Activated naive CD4-positive, alpha-beta T cell treated with anti-CD3 and anti-CD28 coated beads, Interleukin-2, amount 50 U/mL, for 16 hours (primary cell): ENCODE data around the gene PMPCA.

Experiments
- DNase-seq: peaks from one replicate; pipeline ENCODE4 v3.0.0-alpha.2; 2020

Gene PMPCA

DNA sequence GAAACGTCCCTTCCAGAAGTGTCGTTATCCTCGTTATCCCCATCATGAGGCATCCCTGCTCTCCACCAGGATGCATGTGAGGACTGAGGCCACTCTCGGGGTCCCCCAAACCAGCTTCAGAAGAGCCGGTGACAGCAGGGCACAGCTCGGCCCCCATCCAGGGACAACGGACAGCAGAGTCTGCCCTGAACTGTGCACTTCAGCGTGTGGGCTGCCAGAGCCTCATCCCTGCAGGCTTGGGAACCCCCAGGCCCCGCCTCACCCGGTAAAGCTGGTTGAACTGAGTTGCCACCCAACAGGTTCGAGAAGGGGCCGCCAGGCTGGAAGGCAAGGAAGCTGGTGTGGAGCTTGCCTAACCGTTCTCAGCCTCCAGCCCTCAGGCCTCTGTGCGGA lies 36.3 kb upstream of the PMPCA start:
- DNase-seq, result no peak

DNA sequence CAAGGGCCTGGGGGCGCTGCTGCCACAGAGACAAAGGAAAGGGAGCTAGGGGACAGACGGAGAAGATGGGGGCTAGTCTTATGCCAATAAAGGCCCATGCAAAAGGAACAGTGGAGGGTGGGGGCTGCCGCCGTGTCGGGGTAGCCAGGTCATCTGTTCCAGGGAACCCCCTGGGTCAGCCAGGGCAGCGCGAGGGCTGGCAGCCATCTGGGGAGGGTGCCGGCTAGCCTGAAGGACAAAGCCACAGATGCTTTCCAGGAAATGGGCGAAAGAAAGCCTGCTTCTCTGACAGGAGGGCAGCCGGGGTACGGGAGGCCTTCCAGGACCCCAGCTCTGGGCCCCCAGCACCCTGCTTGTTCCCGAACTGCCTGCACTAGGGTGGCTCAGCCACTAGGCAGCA lies 35.4 kb upstream of the PMPCA start:
- DNase-seq, result no peak

DNA sequence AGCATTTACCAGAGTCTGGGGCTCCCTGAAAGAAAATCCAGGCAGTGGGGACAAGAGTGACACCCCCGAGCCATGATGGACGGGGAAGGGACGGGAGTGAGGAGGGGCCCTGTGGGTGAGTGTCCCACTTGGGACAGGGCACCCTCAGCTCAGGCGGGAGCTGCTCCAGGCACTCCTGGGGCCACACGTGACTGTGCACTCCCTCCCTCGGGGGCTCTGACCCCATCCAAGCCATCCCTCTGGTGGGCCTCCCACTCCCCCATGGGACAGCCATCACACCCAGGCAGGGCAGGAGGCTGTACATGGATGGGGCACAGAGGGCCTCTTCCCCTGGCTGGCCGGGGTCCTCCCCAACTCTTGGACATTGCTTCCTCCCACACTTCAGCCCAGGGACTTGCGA lies 34.0 kb upstream of the PMPCA start:
- DNase-seq, result no peak

DNA sequence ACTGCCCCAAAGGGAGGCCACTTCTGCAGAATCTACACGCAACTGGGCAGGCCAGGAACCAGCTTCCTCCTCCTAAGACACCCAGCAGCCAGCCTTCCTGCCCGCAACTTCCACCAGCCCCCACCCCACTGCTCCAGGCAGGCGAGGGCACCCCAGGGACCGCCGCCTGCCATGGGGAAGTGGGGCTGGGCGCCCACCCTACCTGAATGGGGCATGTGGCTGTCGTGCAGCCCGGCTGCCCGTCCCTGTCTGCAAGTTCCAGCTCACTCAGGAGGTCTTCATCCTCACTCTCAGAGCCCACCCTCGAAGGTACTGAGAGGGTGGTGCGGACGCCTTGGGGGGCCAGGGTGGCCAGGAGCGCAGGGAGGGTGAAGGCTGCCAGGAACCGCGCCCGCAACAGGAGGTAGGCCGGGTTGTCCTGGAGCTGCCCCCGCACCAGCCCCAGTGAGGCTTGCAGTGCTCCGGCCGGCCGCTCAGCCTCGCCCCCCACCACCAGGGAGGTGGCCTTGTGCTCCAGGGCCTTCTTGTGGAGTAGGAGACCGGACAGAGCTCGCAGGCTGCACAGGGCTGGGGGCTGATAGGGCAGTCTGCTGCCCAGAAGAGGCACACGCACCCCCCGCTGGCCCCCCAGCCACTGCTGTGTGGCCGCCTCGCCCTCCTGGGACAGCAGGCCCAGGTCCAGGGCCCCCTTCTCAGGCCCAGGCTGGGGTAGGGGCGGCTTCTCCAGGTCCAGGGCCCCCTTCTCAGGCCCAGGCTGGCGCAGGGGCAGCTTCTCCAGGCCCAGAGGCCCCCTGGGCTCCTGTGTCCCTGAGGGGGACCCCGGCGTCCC lies 32.9 kb upstream of the PMPCA start:
- DNase-seq, result no peak

DNA sequence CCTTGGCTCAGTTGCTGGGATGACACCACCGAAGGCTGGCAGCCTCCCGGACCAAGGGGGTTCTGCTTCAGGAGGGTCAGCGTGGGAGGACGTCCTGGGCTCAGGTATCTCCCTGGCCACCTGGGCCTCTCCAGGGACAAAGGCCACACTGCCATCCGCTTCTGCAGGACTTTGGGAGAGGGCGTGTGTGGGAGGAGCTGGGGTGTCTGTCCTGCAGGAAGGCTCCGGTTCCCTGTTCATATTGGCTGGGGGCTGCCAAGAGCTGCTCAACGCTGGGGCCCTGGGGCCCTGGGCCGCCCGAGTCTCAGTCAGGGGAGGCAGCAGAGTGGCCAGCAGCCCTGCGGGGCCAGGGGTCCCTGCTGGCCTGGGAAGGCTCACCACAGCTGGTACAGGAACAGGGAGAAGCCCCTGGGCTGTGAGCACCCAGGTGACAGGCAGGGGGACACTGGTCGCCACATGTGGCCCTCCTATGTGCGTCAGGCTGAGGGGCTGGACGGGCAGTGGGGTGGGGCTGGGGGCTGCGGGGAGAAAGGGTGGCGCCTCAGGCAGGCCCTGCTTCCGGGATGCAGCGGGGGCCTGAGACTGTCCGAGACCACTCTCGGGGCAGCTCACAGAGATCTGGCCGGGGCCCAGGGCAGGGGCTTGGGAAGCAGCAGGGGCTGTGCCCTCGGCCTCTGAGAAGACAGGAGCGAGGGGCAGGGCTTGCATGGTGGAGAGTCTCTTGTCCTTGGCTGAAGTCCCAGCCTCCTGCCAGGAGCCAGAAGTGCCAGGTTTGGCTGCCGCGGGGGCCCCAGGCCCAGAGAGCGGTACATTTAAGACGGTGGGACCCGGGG lies 32.1 kb upstream of the PMPCA start:
- DNase-seq, result no peak

DNA sequence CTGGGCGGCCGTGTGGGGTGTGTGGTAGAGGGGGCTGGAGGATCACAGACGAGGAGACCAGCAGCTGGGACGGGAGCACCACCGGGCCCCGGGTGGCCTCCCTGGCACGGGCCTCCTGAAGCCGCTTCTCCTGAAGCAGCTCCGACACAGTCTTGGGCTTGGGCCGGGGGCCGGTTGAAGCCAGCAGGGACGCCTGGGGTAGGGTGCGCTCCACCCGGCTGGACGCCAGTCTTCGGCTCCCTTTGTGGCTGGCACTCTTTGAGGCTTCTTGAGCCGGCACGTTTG lies 31.5 kb upstream of the PMPCA start:
- DNase-seq, result no peak

DNA sequence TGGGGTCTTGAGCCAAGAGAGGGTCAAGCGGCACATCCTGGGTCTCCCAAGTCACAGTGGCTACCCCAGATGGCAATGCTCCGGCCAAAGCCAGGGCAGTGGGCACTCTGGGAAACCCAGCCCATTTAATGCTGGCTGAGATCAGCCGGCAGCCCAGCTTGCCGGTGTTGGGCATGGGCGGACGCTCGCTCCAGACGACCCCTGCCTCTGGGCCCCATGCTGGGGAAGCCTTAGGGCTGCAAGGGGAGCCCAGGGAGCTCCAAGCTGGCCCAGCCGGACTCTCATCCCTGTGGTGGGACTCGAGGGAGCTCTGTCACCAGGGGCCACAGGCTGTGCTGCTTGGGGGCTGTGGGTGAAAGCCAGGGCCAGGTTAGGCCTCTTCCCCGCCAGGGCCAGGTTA lies 31.1 kb upstream of the PMPCA start:
- DNase-seq, result no peak

DNA sequence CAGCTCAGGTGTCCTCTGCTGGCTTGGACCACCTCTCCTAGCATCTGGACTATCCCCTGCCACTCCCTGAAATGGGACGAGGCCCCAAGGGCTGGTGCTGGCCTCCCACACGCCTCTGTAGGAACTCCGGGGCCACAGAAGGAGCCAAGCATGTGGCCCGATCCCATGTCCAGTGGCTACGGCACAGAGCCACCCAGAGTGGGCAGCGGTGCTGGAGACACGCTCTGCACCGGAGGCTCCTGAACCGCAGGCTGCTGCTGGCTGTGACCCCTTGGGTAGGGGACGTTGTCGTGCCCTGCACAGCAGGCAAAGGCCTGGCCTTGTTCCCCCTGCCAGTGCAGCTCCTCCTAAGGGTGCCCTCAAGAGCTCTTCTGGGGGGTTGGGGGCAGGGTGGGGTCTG lies 30.6 kb upstream of the PMPCA start:
- DNase-seq, result no peak

DNA sequence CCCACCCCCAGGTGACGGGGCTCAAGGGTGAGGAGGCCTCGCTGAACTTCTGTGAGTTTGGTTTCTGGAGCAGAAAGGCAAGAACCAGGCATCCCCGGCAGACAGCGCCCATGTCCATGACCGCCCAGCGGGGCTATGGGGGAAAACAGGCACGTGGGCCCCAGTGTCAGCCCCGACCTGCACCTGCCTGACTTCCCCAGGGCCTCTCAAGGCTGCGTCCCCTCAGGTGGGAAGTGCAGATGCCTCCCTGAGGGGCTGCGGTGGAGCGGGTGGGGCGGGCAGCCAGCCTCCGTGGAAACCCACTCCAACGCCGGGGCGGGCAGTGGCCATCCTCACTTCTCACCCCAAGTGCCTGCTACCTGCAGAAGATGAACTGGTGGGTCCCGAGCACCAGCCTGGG lies 30.1 kb upstream of the PMPCA start:
- DNase-seq, result no peak

DNA sequence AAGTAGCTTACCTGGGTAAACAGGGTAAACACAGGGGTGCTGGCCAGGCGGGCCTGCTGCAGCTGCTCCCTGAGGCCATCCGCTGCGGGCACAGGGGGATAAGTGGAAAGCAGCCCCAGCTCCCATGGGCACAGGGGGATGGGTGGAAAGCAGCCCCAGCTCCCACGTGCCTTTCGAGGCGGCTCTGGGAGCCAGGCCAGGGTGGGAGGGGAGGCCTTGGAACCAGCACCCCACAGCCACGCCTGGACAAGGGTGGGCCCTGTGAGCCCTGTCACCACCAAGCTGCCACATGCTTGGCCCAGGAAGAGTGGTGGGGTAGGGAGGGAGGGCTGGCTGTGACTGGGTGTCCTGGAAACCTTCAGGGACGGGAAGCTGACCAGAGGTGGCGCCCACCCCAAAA lies 29.1 kb upstream of the PMPCA start:
- DNase-seq, result no peak

DNA sequence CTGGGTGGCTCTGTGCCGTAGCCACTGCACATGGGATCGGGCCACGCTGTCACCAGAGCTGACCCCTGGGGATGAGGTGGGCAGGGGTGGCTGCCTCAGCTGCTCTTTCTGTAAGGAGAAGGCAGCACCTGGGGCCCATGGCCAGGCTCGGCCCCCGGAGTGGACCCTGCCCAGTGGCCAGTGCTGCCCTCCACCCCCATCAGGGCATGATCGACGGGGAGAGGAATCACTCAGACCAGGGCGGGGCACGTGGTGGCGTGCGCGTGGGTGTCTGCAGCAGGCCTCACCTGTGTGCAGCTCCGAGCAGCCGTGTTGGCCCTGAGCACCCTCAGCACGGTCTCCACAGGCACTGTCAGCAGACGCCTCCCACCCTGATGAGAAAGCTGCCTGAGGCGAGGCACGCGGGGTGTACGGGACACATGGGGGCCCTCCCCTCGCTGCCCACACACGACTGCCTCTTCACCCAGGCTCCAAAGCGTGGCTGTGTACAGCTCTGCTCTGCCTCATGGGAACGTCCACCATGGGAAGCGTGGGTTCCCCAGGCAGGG lies 28.4 kb upstream of the PMPCA start:
- DNase-seq, result no peak

DNA sequence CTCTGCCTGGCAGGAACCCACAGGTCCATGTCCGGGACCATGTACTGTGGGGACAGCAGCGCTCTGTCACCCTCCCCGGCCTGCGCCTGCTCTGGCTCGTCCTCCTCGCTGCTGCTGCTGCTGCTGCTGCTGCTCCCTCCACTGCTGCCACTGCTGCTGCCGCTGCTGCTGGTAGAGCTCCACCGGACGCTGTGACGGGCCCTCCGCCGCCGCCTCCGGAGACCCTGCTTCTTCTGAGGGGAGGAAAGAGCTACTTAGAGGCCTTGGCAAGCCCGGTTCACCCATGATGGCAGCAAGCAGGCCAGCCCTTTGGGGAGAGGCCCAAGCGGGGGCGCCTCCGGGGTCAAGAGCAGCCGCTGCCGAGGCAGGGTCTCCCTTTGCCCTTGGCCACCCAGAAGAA lies 27.0 kb upstream of the PMPCA start:
- no peak for DNase-seq

DNA sequence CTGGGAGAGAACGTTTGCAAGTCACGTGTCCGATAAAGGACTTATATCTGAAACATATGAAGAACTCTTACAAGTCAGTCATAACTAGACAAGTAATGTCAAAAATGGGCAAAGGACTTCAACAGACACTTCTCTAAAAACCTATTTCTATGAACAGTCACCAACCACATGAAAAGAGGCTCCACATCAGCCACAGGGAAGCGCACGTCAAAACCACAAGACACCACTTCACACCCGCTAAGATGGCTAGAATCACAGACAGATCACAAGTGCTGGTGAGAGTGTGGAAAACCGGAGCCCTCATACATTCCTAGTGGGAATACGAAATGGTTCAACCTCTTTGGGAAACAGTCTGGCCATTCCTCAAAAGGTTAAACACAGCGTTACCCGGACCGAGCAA lies 25.4 kb upstream of the PMPCA start:
- no peak for DNase-seq

DNA sequence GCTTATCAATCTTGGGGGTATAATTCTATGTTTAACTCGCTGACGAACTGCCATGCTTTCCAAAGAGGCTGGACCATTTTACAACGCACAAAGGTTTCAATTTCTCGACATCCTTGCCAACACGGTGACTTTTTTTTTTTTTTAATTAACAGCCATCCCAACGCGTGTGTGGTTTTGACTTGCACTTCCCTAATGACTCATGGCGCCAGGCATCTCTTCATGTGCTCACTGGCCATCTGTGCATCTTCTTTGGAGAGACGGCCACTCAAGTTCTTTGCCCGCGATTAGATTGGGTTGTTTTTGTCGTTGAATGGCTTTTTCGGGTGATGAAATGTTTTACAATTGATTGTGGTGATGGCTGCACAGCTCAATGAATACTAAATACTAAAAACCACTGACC lies 24.4 kb upstream of the PMPCA start:
- DNase-seq, result no peak

DNA sequence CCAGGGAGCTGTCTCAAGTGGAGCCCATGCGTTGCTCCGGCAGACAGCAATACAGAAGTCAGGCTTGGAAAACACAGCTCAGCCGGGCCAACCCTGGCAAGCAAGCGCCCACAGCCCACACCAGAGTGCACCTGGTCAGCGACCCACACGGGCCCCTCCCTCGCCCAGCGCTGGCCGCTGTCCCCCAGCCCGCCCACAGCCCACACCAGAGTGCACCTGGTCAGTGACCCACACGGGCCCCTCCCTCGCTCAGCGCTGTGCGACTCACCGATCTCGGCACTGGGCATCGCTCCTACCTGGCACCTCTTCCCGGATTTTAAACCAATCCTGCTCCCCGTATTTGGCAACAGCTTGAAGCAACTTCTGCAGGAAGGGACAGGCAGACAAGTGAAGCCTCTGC lies 23.2 kb upstream of the PMPCA start:
- DNase-seq, result no peak

DNA sequence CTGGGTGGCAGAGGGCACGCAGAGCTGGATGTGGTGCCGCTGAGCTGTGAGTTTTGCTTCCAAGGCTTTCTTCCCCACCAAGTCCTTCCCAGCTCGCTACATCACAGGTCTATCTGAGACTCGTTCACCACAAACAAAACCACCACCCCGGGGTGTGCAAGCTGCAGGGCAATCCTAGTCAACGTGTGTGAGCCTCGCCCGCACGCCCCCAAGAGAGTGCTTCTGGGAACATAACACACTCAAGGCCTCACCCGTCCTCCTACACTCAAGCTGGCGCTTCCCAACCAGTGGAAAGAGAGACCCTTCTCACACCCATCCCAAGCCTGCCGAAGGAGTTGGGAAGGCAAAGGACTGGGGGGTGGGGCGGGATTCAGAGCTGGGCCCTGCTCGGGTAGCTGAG lies 21.1 kb upstream of the PMPCA start:
- DNase-seq, result no peak

DNA sequence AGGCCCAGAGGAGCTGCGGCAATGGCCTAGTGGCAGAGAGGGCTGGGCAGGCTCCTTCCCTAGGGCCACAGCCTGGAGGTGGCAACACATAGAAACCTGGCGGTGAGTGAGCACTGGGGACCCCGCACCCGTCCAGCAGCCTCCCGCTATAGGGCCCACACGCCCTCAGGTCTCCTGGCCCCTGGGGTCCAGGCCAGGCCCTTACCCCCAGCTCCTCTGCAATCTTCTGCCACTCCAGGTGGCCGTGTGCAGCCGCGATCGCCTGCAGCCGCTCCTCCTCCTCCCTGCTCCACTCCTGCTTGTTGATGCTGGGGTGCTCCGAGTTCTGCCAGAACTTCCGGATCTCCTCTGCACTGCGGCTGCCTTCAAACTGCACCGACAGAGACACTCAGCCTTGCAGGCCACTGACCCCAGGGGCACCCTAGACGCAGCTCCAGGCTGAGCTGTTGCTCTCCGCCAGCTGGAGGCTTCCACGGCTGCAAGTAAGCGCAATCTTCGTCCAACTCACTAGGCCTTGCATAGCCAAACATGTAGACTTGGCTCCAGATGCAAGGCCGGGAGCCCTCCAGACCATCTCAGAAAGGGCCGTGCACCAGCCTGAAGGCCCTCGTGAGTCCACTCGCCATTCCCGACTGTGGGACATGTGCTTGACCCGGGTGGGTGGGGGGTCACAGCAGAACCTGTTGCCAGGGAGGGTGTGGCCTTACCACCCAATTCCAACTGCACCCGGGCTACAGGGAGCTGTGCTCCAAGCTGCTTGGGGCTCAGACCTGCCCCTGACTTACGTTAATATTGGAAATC lies 18.5 kb upstream of the PMPCA start:
- DNase-seq, result no peak

DNA sequence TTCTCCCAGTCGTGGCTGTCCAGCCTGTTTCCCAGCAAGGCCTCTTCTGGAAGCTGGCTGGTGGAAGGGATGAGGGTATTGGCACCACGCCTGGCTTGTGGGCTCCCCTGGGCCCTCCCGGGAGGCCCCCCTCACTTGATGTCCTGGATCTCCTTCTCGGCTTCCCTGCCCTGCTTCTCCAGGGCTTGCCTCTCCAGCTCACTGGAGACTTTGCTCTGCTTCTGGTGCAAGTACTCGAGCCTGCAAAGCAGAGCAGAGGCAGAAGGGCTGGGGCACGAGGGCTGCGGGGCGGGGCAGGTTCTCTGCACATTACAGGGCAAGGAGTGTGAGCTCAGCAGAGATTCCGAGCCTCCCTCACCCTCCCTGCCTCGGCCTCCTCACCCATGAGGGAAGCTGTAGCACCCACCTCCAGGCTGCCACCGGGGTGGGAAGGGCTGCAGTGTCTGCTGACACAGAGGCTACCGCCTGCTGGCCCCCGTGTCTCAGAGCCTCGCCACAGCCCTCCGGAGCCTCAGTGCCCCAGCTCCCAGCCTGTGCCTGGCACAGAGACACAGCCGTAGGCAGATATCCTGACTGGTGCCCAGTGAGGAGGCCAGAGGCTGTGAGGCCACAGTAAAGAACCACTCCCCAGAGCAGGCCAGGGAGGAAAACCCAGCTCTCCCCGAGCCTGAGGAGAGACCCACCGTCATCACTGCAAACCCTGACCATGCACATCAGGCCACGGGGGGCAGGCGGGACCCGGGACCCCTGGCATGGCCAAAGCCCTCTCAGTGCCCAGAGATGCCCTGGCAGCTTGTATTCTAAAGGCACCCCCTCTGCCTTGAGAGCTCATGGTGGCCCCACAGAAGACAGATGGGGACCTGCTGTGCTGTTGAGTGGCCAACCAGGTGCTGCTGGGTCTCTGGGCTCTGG lies 17.7 kb upstream of the PMPCA start:
- DNase-seq, result no peak

DNA sequence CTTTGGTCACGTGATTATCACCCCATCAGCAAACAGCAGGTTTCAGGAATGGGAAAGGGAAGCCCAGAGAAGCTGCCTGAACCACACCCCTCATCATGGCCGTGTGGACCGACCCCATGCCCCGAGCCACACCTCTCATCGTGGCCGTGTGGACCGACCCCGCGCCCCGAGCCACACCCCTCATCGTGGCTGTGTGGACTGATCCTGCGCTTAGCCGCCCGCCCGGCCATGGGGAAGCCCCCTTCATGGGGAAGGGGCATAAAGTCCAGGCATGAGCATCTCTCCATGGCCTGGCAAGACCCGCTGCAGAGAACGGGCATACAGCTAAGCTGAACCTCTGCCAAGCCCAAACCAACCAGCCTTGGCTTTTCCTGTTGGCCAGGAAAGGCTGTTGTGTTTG lies 16.9 kb upstream of the PMPCA start:
- no peak for DNase-seq

DNA sequence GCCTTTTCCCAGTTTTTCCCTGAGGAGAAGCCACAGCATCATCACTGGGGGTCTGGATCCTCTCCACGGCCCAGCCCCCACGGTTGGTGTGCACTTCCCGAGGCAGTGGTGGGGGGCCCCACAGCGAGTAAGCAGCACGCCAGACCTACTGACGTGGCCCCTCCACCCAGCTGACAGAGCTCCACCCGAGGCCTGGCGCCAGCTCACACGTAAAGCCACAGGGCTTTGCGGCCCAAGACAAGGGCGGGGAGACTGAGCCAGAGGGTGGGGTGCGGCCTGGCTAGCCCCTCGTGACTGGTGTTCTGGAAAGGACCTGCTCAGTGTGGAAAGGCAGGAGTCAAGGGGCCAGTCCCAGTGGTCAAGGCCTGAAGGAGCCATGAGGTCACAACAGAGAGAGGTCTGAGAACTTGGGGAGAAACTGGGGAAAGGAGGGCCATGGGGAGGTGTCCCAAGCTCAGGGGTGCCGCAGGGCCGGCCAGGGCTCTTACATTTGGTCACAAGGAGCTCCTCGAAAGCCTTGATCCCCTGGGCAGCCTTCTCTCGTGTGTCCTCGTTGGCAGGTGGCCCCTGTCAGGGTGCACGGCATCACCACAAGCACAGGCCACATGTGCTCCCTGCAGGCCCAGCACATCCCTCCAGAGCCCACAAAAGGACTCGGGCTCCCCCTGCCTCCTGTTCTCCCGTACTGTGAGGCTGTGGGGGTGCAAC lies 16.0 kb upstream of the PMPCA start:
- no peak for DNase-seq

DNA sequence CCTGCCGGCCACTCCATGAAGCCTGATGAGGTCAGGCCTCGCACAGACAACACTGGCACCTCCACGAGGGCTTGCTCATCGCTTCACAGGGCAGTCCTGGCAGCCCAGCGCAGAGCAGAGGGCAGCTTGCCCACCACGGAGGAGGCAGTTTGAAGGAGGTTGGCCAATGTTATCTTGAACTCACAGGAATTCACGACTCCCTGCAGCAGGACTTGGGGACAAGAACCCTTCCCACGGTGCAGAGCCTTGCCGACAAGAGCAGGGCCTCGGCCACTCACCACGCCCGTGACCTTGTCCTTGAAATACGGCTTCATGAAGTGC lies 15.5 kb upstream of the PMPCA start:
- no peak for DNase-seq
